GM18909 (cell line): ENCODE data around the gene HOOK2.
"Not testable (repeated sequence)": the region's sequence is repeated elsewhere in the genome, so short reads cannot be mapped to it uniquely, and the experiment has no call there.

Source experiments
- ATAC-seq: cut with Tn5 transposase; IDR thresholded peaks from one replicate; pipeline ENCODE4 v1.9.1; 2021; ENCODE audit warnings: mild to moderate bottlenecking; ENCODE audit not compliant: unreplicated experiment, poor library complexity

HOOK2 gene, protein sequence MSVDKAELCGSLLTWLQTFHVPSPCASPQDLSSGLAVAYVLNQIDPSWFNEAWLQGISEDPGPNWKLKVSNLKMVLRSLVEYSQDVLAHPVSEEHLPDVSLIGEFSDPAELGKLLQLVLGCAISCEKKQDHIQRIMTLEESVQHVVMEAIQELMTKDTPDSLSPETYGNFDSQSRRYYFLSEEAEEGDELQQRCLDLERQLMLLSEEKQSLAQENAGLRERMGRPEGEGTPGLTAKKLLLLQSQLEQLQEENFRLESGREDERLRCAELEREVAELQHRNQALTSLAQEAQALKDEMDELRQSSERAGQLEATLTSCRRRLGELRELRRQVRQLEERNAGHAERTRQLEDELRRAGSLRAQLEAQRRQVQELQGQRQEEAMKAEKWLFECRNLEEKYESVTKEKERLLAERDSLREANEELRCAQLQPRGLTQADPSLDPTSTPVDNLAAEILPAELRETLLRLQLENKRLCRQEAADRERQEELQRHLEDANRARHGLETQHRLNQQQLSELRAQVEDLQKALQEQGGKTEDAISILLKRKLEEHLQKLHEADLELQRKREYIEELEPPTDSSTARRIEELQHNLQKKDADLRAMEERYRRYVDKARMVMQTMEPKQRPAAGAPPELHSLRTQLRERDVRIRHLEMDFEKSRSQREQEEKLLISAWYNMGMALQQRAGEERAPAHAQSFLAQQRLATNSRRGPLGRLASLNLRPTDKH

DNA sequence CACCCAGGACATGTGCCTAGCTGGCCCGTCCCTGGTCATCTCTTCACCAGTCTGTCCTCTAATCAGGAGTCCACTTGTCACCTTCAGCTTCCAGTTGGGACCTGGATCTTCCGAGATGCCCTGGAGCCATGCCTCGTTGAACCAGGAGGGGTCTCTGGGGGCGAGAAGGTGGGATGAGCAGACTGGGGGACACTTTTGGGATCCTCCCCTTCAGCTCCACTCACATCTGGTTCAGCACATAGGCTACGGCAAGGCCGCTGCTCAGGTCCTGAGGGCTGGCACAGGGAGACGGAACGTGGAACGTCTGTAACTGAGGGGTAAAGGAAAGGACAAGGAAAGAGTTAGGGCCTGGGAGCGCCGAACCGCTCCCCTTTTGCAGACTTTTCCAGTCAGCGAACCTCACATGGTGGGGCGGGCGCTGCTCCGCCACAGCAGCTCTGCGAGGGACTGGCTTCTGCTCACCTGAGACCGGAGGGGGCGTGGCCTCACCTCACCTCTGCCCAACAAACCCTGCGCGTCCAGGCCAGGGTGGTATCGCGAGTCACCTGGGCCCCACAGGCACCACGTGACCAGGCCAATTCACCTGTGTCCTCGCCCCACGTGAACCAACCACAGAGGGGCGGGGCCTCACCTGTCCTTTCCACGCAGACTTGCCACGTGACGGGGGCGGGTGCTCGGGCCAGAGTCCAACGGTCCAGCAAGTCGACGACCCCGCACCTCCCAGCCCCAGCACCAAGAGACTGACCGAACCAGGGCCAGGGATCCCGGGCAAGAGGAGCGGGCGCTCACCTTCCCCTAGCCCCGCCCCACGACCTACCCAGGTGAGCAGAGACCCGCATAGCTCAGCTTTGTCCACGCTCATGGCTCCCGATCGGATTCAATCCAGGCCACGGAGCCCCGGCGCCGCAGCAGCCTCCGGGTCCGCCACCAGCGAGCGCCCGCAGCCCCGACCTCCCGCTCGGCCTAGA is at the start of gene HOOK2:
TSS of gene HOOK2 (minus strand) at position 965 of the 968 bp plus-strand sequence. CDS start at position 862, 103 bp downstream.
- no peak for ATAC-seq

DNA sequence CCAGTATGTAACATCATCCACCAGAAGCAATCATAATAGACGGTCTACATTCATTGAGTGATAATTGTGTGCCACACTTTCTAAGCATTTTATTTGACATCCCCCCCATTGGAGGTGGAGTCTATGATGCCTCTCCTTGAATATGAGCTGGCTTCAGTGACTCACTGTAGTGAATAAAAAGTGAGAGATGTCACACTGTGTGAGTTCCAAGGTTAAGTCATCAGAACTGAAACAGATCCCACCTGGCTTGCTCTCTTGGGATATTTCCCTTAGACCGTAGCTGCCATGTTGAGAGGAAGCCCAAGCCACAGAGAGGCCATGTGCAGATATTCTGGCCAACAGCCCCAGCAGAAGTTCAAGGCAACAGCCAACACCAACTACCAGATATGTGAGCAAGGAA is 46.4 kb upstream of the HOOK2 start:
- ATAC-seq: no peak

DNA sequence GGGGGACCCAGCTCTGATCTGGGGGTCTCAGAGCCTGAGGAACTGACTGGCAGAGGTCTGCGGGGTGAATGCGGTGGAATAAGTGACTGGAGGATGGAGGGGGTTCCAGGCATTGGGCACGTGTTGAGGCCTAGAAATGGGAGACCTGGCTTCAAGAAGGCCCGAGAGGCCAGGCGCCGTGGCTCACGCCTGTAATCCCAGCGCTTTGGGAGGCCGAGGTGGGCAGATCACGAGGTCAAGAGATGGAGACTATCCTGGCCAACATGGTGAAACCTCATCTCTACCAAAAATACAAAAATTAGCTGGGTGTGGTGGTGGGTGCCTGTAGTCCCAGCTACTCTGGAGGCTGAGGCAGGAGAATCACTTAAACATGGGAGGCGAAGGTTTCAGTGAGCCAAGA is 42.5 kb upstream of the HOOK2 start:
- not testable (repeated sequence) for ATAC-seq

DNA sequence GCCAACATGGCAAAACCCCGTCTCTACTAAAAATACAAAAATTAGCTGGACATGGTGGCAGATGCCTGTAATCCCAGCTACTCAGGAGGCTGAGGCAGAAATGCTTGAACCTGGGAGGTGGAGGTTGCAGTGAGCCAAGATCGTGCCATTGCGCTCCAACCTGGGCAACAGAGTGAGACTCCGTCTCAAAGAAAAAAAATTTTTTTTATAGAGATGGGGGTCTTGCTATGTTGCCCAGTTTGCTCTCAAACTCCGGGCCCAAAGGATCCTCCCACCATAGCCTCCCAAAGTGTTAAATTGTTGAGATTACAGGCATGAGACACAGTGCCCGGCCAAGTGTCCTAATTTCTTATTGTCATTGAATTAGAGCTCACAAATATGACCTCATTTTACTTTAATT is 41.8 kb upstream of the HOOK2 start:
- not testable (repeated sequence) for ATAC-seq

DNA sequence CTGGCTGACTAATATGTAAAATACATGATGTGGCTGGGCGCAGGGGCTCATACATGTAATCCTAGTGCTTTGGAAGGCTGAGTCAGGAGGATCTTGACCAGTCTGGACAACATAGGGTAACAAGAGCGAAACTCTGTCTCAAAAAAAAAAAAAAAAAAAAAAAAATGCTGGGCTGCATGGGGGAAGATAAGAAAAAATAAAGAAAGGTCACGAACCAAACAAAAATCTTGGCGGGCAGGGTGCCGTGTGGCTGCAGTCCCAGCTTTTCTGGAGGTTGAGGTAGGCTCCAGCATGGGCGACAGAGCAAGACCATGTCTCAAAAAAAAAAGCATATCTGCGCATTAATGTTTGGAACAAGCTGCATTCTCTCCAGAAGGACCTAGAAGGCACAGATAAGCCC is 39.7 kb upstream of the HOOK2 start:
- ATAC-seq: no peak

DNA sequence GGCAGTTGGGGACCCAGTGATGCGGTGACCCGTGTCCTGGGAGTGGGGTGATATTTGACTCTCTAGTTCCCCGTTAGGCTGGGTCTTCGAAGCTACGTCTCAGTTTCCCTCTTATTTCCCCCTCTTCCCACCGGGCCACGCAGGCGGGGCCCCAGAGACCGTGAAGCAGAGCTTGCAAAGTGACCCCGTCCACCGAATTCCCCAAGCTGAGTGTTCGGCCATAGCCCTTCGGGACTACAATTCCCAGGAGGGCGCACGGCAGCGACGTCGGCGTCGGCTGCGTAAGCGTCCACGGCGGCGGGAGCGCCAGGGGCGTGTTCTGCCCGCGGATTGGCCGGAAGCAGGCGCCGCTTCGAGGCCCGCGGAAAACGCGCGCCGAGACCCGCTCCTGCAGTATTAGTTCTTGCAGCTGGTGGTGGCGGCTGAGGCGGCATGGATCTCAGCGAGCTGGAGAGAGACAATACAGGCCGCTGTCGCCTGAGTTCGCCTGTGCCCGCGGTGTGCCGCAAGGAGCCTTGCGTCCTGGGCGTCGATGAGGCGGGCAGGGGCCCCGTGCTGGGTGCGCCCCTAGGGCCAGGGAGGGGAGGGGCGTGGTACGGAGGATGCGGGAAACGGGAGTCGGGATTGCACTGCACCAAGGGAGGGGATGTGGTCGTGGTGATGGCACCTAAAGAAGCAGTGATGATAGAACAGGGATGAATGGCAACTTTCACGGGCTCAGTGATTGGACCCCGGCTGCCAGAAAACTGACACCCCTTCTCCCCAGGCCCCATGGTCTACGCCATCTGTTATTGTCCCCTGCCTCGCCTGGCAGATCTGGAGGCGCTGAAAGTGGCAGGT is 31.1 kb upstream of the HOOK2 start, which contains the start of gene RNASEH2A:
TSS of gene RNASEH2A (plus strand) at position 343 of the 840 bp plus-strand sequence. CDS start at position 433, 90 bp downstream.
- peak; percentile 79 for ATAC-seq

DNA sequence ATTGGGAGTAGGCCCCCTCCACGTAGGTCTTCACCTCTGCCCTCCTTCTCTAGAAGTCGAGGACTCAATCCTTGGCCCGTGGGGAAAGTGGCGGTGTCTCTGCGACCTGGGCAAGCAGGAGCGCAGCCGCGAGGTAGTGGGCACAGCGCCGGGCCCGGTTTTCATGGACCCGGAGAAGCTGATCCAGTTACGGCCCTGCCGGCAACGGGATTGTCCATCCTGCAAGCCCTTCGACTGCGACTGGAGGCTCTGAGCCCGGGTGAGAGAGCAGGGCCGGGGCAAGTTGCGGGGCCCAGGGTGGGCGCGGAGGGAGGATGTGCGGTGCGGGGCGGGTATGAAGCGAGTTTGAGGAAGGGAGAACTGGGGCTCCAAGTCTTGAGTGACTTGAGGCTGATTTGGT is 28.7 kb upstream of the HOOK2 start:
- no peak for ATAC-seq

DNA sequence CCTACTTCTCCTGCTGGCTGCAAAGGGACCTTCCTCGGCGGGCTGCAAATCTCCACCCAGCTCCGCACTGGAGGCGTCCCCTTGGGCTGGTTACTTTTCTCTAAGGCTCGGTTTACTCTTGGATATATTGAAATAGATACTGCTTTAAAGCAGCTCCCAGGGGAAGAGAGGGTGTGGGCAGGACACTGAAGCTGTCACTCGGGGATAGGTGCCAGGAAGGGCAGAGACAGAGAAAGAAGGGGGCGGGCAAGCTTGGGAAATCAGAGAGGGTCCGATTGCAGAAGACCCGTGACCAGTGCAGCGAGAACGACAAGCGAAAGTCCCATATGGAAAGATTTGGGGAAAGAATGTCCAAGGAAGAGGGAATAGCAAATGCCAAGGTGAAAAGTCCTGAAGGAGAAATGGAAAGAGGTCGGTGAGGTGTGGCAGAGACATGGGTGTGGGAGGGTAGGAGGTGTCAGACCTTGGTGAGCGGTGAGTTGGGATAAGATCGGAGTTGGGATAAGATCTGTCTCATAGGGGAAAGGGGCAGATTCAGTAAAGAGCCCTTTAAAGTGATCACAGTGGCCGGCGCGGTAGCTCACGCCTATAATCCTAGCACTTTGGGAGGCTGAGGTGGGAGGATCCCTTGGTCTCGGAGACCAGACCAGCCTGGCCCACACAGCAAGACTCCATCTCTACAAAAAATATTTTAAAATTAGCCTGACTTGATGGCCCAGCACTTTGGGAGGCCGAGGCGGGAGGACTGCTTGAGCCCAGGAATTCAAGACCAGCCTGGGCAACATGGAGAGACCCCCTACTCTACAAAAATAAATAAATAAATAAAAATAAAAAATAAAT is 27.1 kb upstream of the HOOK2 start:
- no peak for ATAC-seq

DNA sequence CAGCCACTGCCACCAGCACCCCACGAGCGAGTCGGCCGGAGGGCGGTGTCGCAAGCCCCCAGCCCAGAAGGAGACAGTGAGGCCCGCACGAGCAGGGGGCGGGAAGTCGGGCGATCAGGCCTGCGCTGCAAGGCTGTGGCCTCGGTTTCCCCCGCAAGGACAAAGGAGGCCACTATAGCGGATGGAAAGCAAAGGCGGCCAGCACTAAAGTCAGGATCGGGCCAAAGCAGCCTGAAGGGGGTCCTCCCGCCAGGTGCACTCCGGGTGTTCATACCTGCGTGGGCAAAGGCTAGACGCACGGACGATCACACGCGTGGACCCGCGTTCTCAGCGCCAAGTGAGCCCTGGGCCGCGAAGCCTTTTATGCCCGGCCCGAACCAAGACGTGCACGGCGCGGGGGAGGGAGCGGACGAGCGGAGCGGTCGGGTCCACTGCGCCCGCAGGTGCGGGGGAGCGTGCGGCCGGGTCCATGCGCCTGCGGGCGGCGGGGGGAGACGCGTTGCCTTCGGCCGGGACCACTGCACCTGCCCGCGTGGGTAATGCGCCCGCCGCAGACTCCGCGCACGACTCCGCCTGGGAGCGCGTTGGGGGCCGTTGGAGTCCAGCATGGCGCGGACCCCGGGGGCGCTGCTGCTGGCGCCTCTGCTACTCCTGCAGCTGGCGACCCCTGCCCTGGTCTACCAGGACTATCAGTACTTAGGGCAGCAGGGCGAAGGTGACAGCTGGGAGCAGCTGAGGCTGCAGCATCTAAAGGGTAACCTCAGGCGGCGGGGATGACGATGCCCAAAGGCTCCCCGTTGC is 26.3 kb upstream of the HOOK2 start, which contains the start of the genes PRDX2 and THSD8:
TSS of gene PRDX2 (minus strand) at position 335 of the 801 bp plus-strand sequence. CDS start 539 bp downstream, outside the sequence.
TSS of gene THSD8 (plus strand) at position 604 of the 801 bp plus-strand sequence. CDS start at position 607, 3 bp downstream.
- peak; percentile 48 for ATAC-seq

DNA sequence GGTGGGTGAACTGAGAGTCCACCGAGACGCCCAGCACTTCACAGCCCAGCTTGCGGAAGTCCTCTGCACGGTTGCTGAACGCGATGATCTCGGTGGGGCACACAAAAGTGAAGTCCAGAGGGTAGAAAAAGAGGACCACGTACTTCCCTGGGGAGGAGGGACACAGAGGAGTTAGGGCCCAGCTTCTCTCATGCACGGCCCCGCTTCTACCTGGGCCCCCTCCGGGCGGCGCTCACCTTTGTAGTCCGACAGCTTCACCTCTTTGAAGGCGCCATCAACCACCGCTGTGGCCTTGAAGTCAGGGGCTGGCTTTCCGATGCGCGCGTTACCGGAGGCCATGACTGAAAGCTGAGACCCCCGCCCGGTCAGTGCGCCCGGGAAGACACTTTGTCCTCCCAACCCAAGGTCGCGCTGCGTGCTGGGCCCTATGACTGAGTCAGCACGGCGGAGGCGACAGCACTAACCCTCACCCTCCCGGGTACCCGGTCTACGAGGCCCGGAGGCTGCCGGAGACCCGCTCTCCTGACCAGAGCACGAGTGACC is 25.6 kb upstream of the HOOK2 start:
- ATAC-seq: no peak

DNA sequence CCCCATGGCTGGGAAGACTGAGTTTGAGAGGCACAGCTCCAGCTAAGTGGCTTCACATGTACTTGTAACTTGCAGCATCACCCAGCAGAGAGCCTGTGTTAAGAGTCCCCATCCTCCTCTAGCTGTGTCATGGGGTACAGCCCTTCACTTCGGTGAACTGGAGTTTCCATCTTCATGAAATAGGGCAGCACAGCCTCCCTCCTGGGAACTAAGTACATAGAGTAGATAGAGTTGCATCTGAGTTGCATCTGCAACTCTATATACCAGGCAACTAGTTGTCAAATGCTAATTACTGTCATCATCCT is 25.1 kb upstream of the HOOK2 start:
- no peak for ATAC-seq

DNA sequence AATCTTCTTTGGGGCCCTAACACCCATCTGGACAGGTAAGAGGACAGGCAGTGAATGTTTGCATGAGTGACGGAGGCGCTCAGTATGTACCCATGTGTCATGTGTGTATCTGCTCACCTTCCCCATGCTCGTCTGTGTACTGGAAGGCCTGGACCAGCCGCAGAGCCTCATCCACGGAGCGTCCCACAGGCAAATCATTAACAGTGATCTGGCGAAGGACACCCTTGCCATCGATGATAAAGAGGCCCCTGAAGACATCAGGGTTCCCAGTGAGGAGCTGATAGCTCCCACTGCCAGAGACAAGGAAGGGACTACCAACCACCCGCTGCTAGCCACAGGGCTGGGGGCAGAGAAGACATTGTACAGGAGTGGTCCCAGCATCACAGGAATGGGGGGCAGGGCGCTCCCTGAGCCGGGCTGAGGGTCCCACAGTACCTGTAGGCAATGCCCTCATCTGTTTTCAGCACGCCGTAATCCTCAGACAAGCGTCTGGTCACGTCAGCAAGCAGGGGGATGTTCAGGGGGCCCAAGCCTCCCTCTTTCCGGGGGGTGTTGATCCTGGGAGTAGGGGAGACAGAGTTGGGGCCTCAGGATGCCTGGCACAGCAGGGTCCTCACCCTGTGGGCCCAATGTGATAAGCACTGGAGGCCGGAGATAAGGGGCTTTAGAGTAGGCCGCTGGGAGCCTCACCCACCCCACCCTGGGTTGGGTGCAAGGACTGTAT is 24.6 kb upstream of the HOOK2 start:
- ATAC-seq: no peak

DNA sequence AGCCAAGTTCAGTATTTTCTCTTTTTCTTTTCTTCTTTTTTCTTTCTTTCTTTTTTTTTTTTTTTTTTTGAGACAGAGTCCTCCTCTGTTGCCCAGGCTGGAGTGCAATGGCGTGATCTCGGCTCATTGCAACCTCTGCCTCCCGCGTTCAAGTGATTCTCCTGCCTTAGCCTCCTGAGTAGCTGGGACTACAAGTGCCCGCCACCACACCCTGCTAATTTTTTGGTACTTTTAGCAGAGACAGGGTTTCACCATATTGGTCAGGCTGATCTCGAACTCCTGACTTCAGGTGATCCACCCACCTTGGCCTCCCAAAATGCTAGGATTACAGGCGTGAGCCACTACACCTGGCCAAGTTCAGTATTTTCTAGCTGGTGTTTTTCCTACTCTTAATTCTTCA is 22.3 kb upstream of the HOOK2 start:
- not testable (repeated sequence) for ATAC-seq

DNA sequence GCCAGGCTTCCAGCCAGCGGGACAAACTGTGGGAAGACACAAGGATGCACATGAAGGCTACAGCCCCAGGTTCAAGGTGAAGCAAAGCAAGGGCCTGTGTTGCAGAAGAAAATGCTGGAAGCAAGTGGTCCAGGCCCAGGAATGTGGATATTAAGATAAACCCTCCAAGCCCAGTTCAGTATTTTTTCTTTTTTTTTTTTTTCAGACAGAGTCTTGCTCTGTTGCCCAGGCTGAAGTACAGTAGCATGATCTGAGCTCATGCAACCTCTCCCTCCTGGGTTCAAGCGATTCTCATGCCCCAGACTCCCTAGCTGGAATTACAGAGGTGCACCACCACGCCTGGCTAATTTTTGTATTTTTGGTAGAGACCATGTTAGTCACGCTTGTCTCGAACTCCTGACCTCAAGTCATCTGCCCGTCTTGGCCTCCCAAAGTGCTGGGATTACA is 21.8 kb upstream of the HOOK2 start:
- no peak for ATAC-seq

DNA sequence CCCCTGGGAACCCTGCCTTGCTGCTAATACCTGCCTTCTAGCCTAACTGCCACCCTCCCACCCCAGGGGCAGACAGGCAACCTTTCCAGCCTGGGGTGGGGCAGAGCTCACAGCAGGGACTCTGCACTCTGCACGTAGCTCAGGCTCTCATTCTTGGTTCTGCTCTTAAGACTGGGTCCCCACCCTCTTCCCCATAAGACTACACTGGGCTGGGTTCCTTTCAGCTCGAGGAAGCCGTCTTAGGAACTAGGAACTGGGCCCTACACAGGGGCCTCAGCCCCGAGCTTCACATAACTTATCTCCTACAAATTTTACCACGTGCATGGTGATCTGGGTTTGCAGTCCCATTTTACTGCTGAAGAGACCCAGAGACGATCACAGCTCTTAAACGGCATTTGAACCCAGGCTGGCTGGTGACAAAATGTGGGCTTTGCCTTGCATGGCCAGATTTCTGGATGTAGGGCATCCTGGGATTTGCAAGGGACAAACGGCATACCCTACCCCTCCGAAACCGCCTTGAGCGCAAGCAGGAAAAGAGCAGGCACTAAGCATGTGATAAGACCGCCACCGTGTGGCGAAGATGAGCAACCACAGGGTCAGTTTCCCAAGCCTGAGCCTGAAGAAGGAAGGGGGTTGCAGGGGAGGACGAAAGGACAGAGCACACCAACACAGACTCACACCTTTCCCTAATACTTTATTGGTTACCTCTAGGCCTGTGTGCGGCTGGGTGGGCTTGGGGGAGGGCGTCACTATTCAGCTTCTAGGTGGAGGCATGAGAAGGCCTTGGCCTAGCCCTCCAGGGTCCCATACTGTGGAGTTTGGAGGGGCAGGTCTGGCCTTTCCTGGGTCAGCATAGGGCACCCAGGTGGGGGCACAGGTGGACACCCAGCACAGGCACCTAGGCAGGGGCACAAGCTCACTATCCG is 21.1 kb upstream of the HOOK2 start:
- ATAC-seq: no peak

DNA sequence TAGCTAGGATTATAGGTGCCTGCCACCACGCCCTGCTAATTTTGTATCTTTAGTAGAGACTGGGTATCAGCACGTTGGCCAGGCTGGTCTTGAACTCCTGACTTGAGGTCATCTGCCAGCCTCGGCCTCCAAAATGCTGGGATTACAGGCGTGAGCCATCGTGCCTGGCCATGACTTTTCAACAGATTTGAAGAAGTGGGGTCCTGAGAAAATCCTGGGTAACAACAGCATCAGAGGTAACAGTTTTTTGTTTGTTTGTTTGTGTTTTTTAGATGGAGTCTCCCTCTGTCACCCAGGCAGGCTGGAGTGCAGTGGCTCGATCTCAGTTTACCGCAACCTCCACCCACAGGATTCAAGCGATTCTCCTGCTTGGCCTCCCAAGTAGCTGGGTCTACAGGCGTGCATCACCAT is 19.6 kb upstream of the HOOK2 start:
- no peak for ATAC-seq
